Testis (tissue), 3 donors: ENCODE data around the gene FCN2. TPM values are rescaled to one million over a fixed set of nuclear protein-coding genes. Genes with fewer than 3 reads are reported as not detected.
A peak's percentile ranks its signal among the peaks of the same experiment; 100 is the strongest.

Experiments used
- DNase-seq: peaks from one replicate; pipeline ENCODE4 v3.0.0-alpha.2; 2019
- H3K27ac ChIP-seq, 2 donors: fragments of 200-600 bp; sonication (generic); one replicate each; pipeline ENCODE4 v1.5.1; 2019
- H3K27me3 ChIP-seq: fragments of 200-600 bp; sonication (generic); one replicate; pipeline ENCODE4 v1.5.1; 2019
- H3K36me3 ChIP-seq: fragments of 200-600 bp; sonication (generic); one replicate; pipeline ENCODE4 v1.5.1; 2017; ENCODE audit warnings: low read depth; ENCODE audit errors: missing control alignments
- H3K4me1 ChIP-seq: fragments of 200-600 bp; sonication (generic); one replicate; pipeline ENCODE4 v1.5.1; 2019
- H3K4me3 ChIP-seq, 2 donors: fragments of 200-600 bp; sonication (generic); one replicate each; pipeline ENCODE4 v1.5.1; 2017 to 2019
- H3K9me3 ChIP-seq: fragments of 200-600 bp; sonication (generic); one replicate; pipeline ENCODE4 v1.5.1; 2017
- POLR2A ChIP-seq: fragments of 450-650 bp; IDR thresholded peaks from one replicate; pipeline ENCODE4 v1.6.1; 2017; ENCODE audit warnings: antibody characterized with exemption, mild to moderate bottlenecking, moderate library complexity
- WGBS, 2 donors: methylation state at CpG; one replicate each; pipeline ENCODE4 v1.1.5; 2018; 5-methylcytosine and 5-hydroxymethylcytosine counted together
- intact Hi-C: fragments of 100-400 bp; cut with DNase I; formaldehyde crosslinking; loops from one replicate; pipeline ENCODE4 v1.15.1; 2023; ENCODE audit warnings: low total_unique reads
- polyA plus RNA-seq: library from polyadenylated mRNA; stranded (reverse); fragments of 350-450 nt; fragmentation: Illumina TruSeq; extraction: RNeasy Lipid Tissue Mini Kit (QIAGEN cat#74804); gene quantifications from one replicate; pipeline ENCODE4 v1.2.3, GENCODE V29; 2014; ENCODE audit warnings: low read depth, low replicate concordance; ENCODE audit not compliant: insufficient read depth
- total RNA-seq, 2 donors: library from RNA; depleted of rRNA; stranded (reverse); fragments of >200 nt; gene quantifications; one replicate each; pipeline ENCODE4 v1.2.3, GENCODE V29; 2016
- TF ChIP-seq, protein P1 (sequence below), 3 experiments: fragments of 450-650 bp in 2 of 3; fragments of 200-600 bp in 1 of 3; sonication (generic) in 1 of 3; IDR thresholded peaks; one replicate each; pipeline ENCODE4 v1.5.1; 2016 to 2019; ENCODE audit warnings: antibody characterized with exemption in 3 of 3, mild to moderate bottlenecking in 2 of 3, moderate library complexity in 1 of 3

FCN2 gene
- total and polyA plus RNA-seq, 3 donors from 2014 or later, result 0.43 TPM; not detected in 2

DNA sequence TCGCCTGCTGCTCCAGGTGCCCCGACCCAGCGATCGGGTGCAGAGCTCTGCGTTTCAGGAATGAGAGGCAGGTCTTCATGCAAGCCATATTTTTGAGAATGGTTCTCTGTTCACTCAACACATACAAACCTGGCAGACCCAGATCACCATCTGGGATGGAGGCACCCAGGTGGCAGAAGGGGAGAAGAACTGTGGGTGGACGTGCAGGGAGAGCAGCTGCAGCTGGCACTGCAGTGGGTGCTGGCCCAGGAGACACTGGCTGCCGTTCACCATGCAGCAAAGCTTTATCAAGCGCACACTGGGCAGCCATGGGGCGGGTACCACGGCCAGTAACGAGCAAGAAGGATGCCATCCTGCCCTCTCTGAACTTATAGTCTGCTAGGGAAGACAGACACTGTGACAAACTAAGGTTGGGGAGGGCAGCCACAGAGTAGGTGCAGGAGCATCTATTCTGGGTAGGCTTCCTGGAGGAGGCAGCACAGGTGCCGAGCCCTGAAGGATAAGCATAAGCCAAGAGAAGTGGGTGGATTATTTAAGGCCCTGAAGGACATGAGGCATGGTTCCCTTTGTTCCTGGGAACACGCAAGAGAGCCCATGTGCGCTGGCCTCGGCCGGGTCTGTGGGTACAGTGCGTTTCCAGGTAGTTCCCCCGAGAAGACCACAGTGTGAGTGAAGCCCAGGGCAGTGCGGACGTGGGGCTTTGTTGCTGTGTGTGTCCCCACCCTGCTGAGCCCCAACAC lies 46.2 kb upstream of the FCN2 start:
- DNase-seq, result no peak
- Histone ChIP-seq H3K36me3 (no peaks in the 10 kb centered on the region), H3K27ac (no peak overlapping the region), H3K27me3 (no peaks in the 10 kb centered on the region), H3K4me1 (peaks cover 8% of the 10 kb centered on the region), H3K9me3 (no peaks in the 10 kb centered on the region), H3K4me3 (no peak overlapping the region)
- TF ChIP-seq POLR2A, result no peak
- TF ChIP-seq, protein P1, sequence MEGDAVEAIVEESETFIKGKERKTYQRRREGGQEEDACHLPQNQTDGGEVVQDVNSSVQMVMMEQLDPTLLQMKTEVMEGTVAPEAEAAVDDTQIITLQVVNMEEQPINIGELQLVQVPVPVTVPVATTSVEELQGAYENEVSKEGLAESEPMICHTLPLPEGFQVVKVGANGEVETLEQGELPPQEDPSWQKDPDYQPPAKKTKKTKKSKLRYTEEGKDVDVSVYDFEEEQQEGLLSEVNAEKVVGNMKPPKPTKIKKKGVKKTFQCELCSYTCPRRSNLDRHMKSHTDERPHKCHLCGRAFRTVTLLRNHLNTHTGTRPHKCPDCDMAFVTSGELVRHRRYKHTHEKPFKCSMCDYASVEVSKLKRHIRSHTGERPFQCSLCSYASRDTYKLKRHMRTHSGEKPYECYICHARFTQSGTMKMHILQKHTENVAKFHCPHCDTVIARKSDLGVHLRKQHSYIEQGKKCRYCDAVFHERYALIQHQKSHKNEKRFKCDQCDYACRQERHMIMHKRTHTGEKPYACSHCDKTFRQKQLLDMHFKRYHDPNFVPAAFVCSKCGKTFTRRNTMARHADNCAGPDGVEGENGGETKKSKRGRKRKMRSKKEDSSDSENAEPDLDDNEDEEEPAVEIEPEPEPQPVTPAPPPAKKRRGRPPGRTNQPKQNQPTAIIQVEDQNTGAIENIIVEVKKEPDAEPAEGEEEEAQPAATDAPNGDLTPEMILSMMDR (IDR thresholded peaks at IDR 0.05), result no peak
- intact Hi-C loops, result no loop called here
- 89 to 92% methylated on average over 20 of the region's 20 CpGs for WGBS, 2 donors

DNA sequence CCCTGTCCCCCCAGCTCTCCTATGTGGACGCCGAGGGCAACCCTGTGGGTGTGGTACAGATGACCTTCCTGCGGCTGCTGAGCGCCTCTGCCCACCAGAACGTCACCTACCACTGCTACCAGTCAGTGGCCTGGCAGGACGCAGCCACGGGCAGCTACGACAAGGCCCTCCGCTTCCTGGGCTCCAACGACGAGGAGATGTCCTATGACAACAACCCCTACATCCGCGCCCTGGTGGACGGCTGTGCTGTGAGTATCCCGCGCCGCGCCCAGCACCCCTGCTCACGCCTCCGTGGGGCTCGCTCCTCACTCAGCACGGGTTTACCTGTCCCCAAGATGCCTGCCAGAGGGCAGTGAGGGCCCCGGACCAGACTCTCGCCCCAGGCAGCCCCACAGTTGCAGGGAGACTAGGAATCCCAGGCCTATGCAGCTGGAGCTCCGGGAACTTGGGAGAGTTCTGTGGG lies 45.6 kb upstream of the FCN2 start:
- H3K9me3 ChIP-seq, result no peaks in the 10 kb centered on the region
- peaks cover 8% of the 10 kb centered on the region for H3K4me1 ChIP-seq
- H3K4me3 ChIP-seq, result no peak overlapping the region
- intact Hi-C loops, result no loop called here
- H3K27me3 ChIP-seq, result no peaks in the 10 kb centered on the region
- WGBS, 2 donors, result 88 to 100% methylated on average over 1 to 25 of the region's 25 CpGs
- H3K36me3 ChIP-seq, result no peaks in the 10 kb centered on the region
- TF ChIP-seq POLR2A, result no peak
- TF ChIP-seq, protein P1 (IDR thresholded peaks at IDR 0.05), result no peak
- no peak overlapping the region for H3K27ac ChIP-seq
- DNase-seq, result no peak

DNA sequence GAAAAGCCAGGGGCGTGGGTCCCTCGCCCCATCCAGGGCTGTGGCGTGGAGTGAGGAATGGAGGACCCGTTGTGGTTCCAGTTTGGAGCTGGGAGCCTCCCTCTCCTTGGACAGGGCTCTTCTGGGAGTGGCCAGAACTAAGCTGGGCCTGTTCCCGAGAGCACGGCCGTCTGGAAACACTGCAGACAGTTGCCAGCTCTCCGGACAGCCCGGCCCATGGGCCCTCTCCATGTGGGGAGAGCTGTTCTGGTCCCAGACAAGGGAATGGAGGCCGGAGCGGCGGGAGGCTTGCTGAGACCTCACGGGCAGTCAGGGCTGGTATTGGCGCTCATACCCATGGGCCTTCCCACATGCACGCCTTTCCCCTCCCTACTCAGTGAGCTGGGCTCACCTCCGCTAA lies 45.2 kb upstream of the FCN2 start:
- H3K4me1 ChIP-seq, result peaks cover 8% of the 10 kb centered on the region
- H3K36me3 ChIP-seq, result no peaks in the 10 kb centered on the region
- no peaks in the 10 kb centered on the region for H3K9me3 ChIP-seq
- H3K27ac ChIP-seq, result no peak overlapping the region
- no peak overlapping the region for H3K4me3 ChIP-seq
- WGBS, 2 donors, result 85 to 90% methylated on average over 4 to 16 of the region's 16 CpGs
- TF ChIP-seq, protein P1 (IDR thresholded peaks at IDR 0.05), result no peak
- no peak for TF ChIP-seq POLR2A
- DNase-seq, result peak; percentile 69
- H3K27me3 ChIP-seq, result no peaks in the 10 kb centered on the region
- intact Hi-C loops, result no loop called here

DNA sequence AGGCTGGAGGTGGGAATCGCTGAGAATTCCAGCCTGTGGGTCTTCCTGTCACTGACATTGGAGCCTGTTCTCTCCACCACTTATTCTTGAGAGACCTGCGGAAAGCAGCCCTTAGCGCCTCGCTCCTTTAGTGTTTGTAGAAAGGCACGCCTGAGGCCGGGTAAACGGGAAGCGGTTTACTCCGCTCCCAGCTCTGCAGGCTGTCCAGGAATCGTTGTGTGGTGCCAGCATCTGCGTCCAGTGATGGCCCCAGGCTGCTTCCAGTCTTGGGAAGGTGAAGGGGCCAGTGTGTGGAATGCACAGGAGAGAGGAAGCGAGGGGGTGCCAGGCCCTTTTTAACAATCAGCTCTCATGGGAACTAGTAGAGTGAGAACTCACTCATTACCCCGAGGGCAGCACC lies 44.6 kb upstream of the FCN2 start:
- H3K27ac ChIP-seq, result no peak overlapping the region
- intact Hi-C loops, result no loop called here
- no peak overlapping the region for H3K4me3 ChIP-seq
- peaks cover 8% of the 10 kb centered on the region for H3K4me1 ChIP-seq
- H3K36me3 ChIP-seq, result no peaks in the 10 kb centered on the region
- no peak for DNase-seq
- TF ChIP-seq, protein P1 (IDR thresholded peaks at IDR 0.05), result no peak
- no peak for TF ChIP-seq POLR2A
- no peaks in the 10 kb centered on the region for H3K9me3 ChIP-seq
- no peaks in the 10 kb centered on the region for H3K27me3 ChIP-seq
- WGBS, 2 donors, result 81 to 84% methylated on average over 5 to 13 of the region's 13 CpGs
